Natural killer cell (primary cell): ENCODE results near the gene CALHM2. TPM values are rescaled to one million over a fixed set of nuclear protein-coding genes. Genes with fewer than 3 reads are reported as not detected.

Source experiments
- ATAC-seq, 3 donors: fragments of 150-1000 bp in 2 of 3; fragments of 200-7000 bp in 1 of 3; cut with Tn5 transposase; 1 replicate in 1 of 3; 2 replicates in 2 of 3; pipeline ENCODE4 v1.10.0; 2021; ENCODE audit warnings: mild to moderate bottlenecking in 2 of 3, moderate library complexity in 2 of 3
- DNase-seq, 2 donors: peaks; one replicate each; pipeline versions ENCODE4 v3.0.0 to v3.0.0-alpha.2; 2013 to 2021; ENCODE audit warnings: mixed read lengths in 1 of 2
- H3K27ac ChIP-seq: one replicate; pipeline ENCODE4 v1.5.1; 2013; ENCODE audit warnings: mild to moderate bottlenecking, low read length
- H3K27me3 ChIP-seq: one replicate; pipeline ENCODE4 v1.6.1; 2013; ENCODE audit warnings: low read length; ENCODE audit not compliant: control insufficient read depth, insufficient read depth
- H3K36me3 ChIP-seq: one replicate; pipeline ENCODE4 v1.6.1; 2013; ENCODE audit warnings: low read length; ENCODE audit not compliant: control insufficient read depth, insufficient read depth
- H3K4me1 ChIP-seq: one replicate; pipeline ENCODE4 v1.6.1; 2013; ENCODE audit warnings: low read length; ENCODE audit not compliant: control insufficient read depth, insufficient read depth
- H3K4me3 ChIP-seq: one replicate; pipeline ENCODE4 v1.5.1; 2013; ENCODE audit warnings: low read length
- H3K9me3 ChIP-seq: one replicate; pipeline ENCODE4 v1.6.1; 2013; ENCODE audit warnings: low read length; ENCODE audit not compliant: control insufficient read depth, insufficient read depth
- H3K27ac Mint-ChIP-seq, 2 donors: one replicate each; pipeline ENCODE4 v1.8.0; 2022; ENCODE audit warnings: mild to moderate bottlenecking in 2 of 2, mixed read lengths in 2 of 2, moderate library complexity in 1 of 2
- H3K27me3 Mint-ChIP-seq, 2 donors: one replicate each; pipeline ENCODE4 v1.8.0; 2022; ENCODE audit warnings: low read depth in 2 of 2, mixed read lengths in 2 of 2
- H3K36me3 Mint-ChIP-seq: one replicate; pipeline ENCODE4 v1.8.0; 2022; ENCODE audit warnings: mixed read lengths
- H3K4me1 Mint-ChIP-seq, 2 donors: one replicate each; pipeline ENCODE4 v1.8.0; 2022; ENCODE audit warnings: mixed read lengths in 2 of 2
- H3K4me3 Mint-ChIP-seq: one replicate; pipeline ENCODE4 v1.8.0; 2022; ENCODE audit warnings: mild to moderate bottlenecking, moderate library complexity, mixed read lengths
- H3K9me3 Mint-ChIP-seq, 2 donors: one replicate each; pipeline ENCODE4 v1.8.0; 2022; ENCODE audit warnings: mixed read lengths in 2 of 2
- CTCF ChIP-seq: fragments of 200-600 bp; IDR thresholded peaks from one replicate; pipeline ENCODE4 v1.8.0; 2022; ENCODE audit warnings: antibody characterized with exemption
- WGBS: methylation state at CpG from one replicate; pipeline ENCODE4 v1.1.7; 2013; ENCODE audit warnings: missing lambda C conversion rate; ENCODE audit not compliant: insufficient coverage; 5-methylcytosine and 5-hydroxymethylcytosine counted together
- intact Hi-C: fragments of 100-400 bp; cut with micrococcal nuclease; formaldehyde crosslinking; loops from one replicate; pipeline ENCODE4 v1.14.2; 2022
- total RNA-seq, 4 donors: library from RNA; stranded (reverse); fragments of 120-200 nt in 1 of 4; gene quantifications; one replicate each; pipeline versions ENCODE4 v1.2.3 to v1.2.4, GENCODE V29; 2013 to 2022

Gene CALHM2
- total RNA-seq, 3 donors from 2014 or later (not counting 1 experiment from before 2014, with no cell fraction given) = 26.6 to 55.2 (median 37.2) TPM

- H3K27ac ChIP-seq = peak overlapping the region; percentile 5
- intact Hi-C loops = no loop called here
Measured at GRCh38 chr10:103473261-103473671, 21.1 kb upstream of the CALHM2 start.

GRCh38 chr10:103472005-103472404 is 19.8 kb upstream of the CALHM2 start:
- H3K9me3 ChIP-seq = no peaks in the 10 kb centered on the region
- Mint-ChIP-seq H3K4me1 (peaks cover 40 to 46% of the 10 kb centered on the region in 2 donors), H3K27me3 (no peaks in the 10 kb centered on the region), H3K27ac (peak overlapping the region; percentile 90 to 93), H3K36me3 (no peaks in the 10 kb centered on the region), H3K4me3 (peak overlapping the region; percentile 79), H3K9me3 (no peaks in the 10 kb centered on the region)
- no peaks in the 10 kb centered on the region for H3K36me3 ChIP-seq
- ATAC-seq (no peak), DNase-seq (no peak)
- peak overlapping the region; percentile 77 for H3K27ac ChIP-seq
- no peak for TF ChIP-seq CTCF
- 34% methylated on average over 2 of the region's 2 CpGs for WGBS
- no peak overlapping the region for H3K4me3 ChIP-seq
- H3K27me3 ChIP-seq = no peaks in the 10 kb centered on the region
- peaks cover 54% of the 10 kb centered on the region for H3K4me1 ChIP-seq
- intact Hi-C loops = no loop called here

More at GRCh38 chr10:103473261-103473671, 21.1 kb upstream of the CALHM2 start:
- H3K4me3 ChIP-seq = no peak overlapping the region
- H3K36me3 ChIP-seq = no peaks in the 10 kb centered on the region
- Mint-ChIP-seq H3K27me3 (no peaks in the 10 kb centered on the region), H3K4me1 (peaks cover 34 to 40% of the 10 kb centered on the region in 2 donors), H3K27ac (peak overlapping the region in 1 of 2 donors; percentile 93), H3K4me3 (no peak overlapping the region), H3K9me3 (no peaks in the 10 kb centered on the region), H3K36me3 (no peaks in the 10 kb centered on the region)
- DNase-seq = no peak
- H3K27me3 ChIP-seq = no peaks in the 10 kb centered on the region
- WGBS = 97% methylated on average over 32 of the region's 32 CpGs
- peaks cover 54% of the 10 kb centered on the region for H3K4me1 ChIP-seq
- no peak for ATAC-seq
- no peaks in the 10 kb centered on the region for H3K9me3 ChIP-seq
- no peak for TF ChIP-seq CTCF

- peak overlapping the region; percentile 77 for H3K27ac ChIP-seq
- Mint-ChIP-seq H3K27me3 (no peaks in the 10 kb centered on the region), H3K36me3 (no peaks in the 10 kb centered on the region), H3K27ac (peak overlapping the region; percentile 90 to 93), H3K4me1 (peaks cover 45 to 51% of the 10 kb centered on the region in 2 donors), H3K4me3 (peak overlapping the region; percentile 79), H3K9me3 (no peaks in the 10 kb centered on the region)
- peak overlapping the region; percentile 19 for H3K4me3 ChIP-seq
- H3K9me3 ChIP-seq = no peaks in the 10 kb centered on the region
- intact Hi-C loops = no loop called here
- H3K4me1 ChIP-seq = peaks cover 52% of the 10 kb centered on the region
- no peaks in the 10 kb centered on the region for H3K36me3 ChIP-seq
- DNase-seq (peak; percentile 62 to 83), ATAC-seq (peak; percentile 87 to 91 (median 90))
- 7% methylated on average over 14 of the region's 14 CpGs for WGBS
- no peak for TF ChIP-seq CTCF
- no peaks in the 10 kb centered on the region for H3K27me3 ChIP-seq
Measured at GRCh38 chr10:103470761-103471653, 18.8 kb upstream of the CALHM2 start.
